ENCODE data around the gene SERPINA6.
"Not testable (repeated sequence)": the region's sequence is repeated elsewhere in the genome, so short reads cannot be mapped to it uniquely, and the experiment has no call there.

Gene SERPINA6

GRCh38 chr14:94348836-94349235 lies 25.7 kb upstream of the SERPINA6 start:
- H3K9me3 ChIP-seq (ENCODE audit: control insufficient read depth, low read depth, low read length) = no peaks in the 10 kb centered on the region
- no peak overlapping the region for H3K27ac ChIP-seq (ENCODE audit: low read length)
- no peak overlapping the region for H3K4me3 ChIP-seq (ENCODE audit: low read length)
- H3K36me3 ChIP-seq (ENCODE audit: control insufficient read depth, low read depth, low read length) = no peaks in the 10 kb centered on the region
- no peaks in the 10 kb centered on the region for H3K4me1 ChIP-seq (ENCODE audit: control insufficient read depth, low read depth, low read length)
- H3K9ac ChIP-seq (ENCODE audit: low read length) = no peak overlapping the region
- H3K27me3 ChIP-seq (ENCODE audit: control insufficient read depth, insufficient read depth, low read length) = no peaks in the 10 kb centered on the region

GRCh38 chr14:94346841-94347240 lies 23.7 kb upstream of the SERPINA6 start:
- Histone ChIP-seq H3K9ac (ENCODE audit: low read length) (no peak overlapping the region), H3K9me3 (ENCODE audit: control insufficient read depth, low read depth, low read length) (no peaks in the 10 kb centered on the region), H3K4me3 (ENCODE audit: low read length) (no peak overlapping the region), H3K36me3 (ENCODE audit: control insufficient read depth, low read depth, low read length) (no peaks in the 10 kb centered on the region), H3K27me3 (ENCODE audit: control insufficient read depth, insufficient read depth, low read length) (no peaks in the 10 kb centered on the region), H3K4me1 (ENCODE audit: control insufficient read depth, low read depth, low read length) (no peaks in the 10 kb centered on the region), H3K27ac (ENCODE audit: low read length) (no peak overlapping the region)

- not testable (repeated sequence) for H3K27me3 ChIP-seq (ENCODE audit: control insufficient read depth, insufficient read depth, low read length); H3K27ac ChIP-seq (ENCODE audit: low read length)
Observed at GRCh38 chr14:94346065-94346786, 23.1 kb upstream of the SERPINA6 start.

GRCh38 chr14:94345344-94346064 lies 22.4 kb upstream of the SERPINA6 start:
- no peak overlapping the region for H3K9ac ChIP-seq (ENCODE audit: low read length)
- no peak overlapping the region for H3K27ac ChIP-seq (ENCODE audit: low read length)
- H3K27me3 ChIP-seq (ENCODE audit: control insufficient read depth, insufficient read depth, low read length) = no peaks in the 10 kb centered on the region
- H3K9me3 ChIP-seq (ENCODE audit: control insufficient read depth, low read depth, low read length) = no peaks in the 10 kb centered on the region
- no peak overlapping the region for H3K4me3 ChIP-seq (ENCODE audit: low read length)
- H3K4me1 ChIP-seq (ENCODE audit: control insufficient read depth, low read depth, low read length) = no peaks in the 10 kb centered on the region
- no peaks in the 10 kb centered on the region for H3K36me3 ChIP-seq (ENCODE audit: control insufficient read depth, low read depth, low read length)

More at GRCh38 chr14:94346065-94346786, 23.1 kb upstream of the SERPINA6 start:
- not testable (repeated sequence) for H3K9me3 ChIP-seq (ENCODE audit: control insufficient read depth, low read depth, low read length); H3K4me1 ChIP-seq (ENCODE audit: control insufficient read depth, low read depth, low read length); H3K36me3 ChIP-seq (ENCODE audit: control insufficient read depth, low read depth, low read length); H3K4me3 ChIP-seq (ENCODE audit: low read length); H3K9ac ChIP-seq (ENCODE audit: low read length)

GRCh38 chr14:94344389-94344788 lies 21.3 kb upstream of the SERPINA6 start:
- H3K36me3 ChIP-seq (ENCODE audit: control insufficient read depth, low read depth, low read length) = no peaks in the 10 kb centered on the region
- no peaks in the 10 kb centered on the region for H3K4me1 ChIP-seq (ENCODE audit: control insufficient read depth, low read depth, low read length)
- no peaks in the 10 kb centered on the region for H3K27me3 ChIP-seq (ENCODE audit: control insufficient read depth, insufficient read depth, low read length)
- no peak overlapping the region for H3K27ac ChIP-seq (ENCODE audit: low read length)
- no peak overlapping the region for H3K9ac ChIP-seq (ENCODE audit: low read length)
- no peaks in the 10 kb centered on the region for H3K9me3 ChIP-seq (ENCODE audit: control insufficient read depth, low read depth, low read length)
- H3K4me3 ChIP-seq (ENCODE audit: low read length) = no peak overlapping the region

- Histone ChIP-seq H3K27me3 (ENCODE audit: control insufficient read depth, insufficient read depth, low read length) (no peaks in the 10 kb centered on the region), H3K4me1 (ENCODE audit: control insufficient read depth, low read depth, low read length) (no peaks in the 10 kb centered on the region), H3K9me3 (ENCODE audit: control insufficient read depth, low read depth, low read length) (no peaks in the 10 kb centered on the region), H3K27ac (ENCODE audit: low read length) (no peak overlapping the region), H3K9ac (ENCODE audit: low read length) (no peak overlapping the region), H3K4me3 (ENCODE audit: low read length) (no peak overlapping the region), H3K36me3 (ENCODE audit: control insufficient read depth, low read depth, low read length) (no peaks in the 10 kb centered on the region)
Observed at GRCh38 chr14:94343238-94344005, 20.3 kb upstream of the SERPINA6 start.

GRCh38 chr14:94342334-94342934 lies 19.3 kb upstream of the SERPINA6 start:
- no peaks in the 10 kb centered on the region for H3K9me3 ChIP-seq (ENCODE audit: control insufficient read depth, low read depth, low read length)
- no peak overlapping the region for H3K4me3 ChIP-seq (ENCODE audit: low read length)
- H3K36me3 ChIP-seq (ENCODE audit: control insufficient read depth, low read depth, low read length) = no peaks in the 10 kb centered on the region
- no peaks in the 10 kb centered on the region for H3K4me1 ChIP-seq (ENCODE audit: control insufficient read depth, low read depth, low read length)
- H3K9ac ChIP-seq (ENCODE audit: low read length) = no peak overlapping the region
- no peak overlapping the region for H3K27ac ChIP-seq (ENCODE audit: low read length)
- H3K27me3 ChIP-seq (ENCODE audit: control insufficient read depth, insufficient read depth, low read length) = no peaks in the 10 kb centered on the region

- Histone ChIP-seq H3K4me1 (ENCODE audit: control insufficient read depth, low read depth, low read length) (no peaks in the 10 kb centered on the region), H3K9ac (ENCODE audit: low read length) (no peak overlapping the region), H3K9me3 (ENCODE audit: control insufficient read depth, low read depth, low read length) (no peaks in the 10 kb centered on the region), H3K27ac (ENCODE audit: low read length) (no peak overlapping the region), H3K27me3 (ENCODE audit: control insufficient read depth, insufficient read depth, low read length) (no peaks in the 10 kb centered on the region), H3K4me3 (ENCODE audit: low read length) (no peak overlapping the region), H3K36me3 (ENCODE audit: control insufficient read depth, low read depth, low read length) (no peaks in the 10 kb centered on the region)
Observed at GRCh38 chr14:94341656-94342333, 18.7 kb upstream of the SERPINA6 start.

- Histone ChIP-seq H3K4me3 (ENCODE audit: low read length) (no peak overlapping the region), H3K9me3 (ENCODE audit: control insufficient read depth, low read depth, low read length) (no peaks in the 10 kb centered on the region), H3K9ac (ENCODE audit: low read length) (no peak overlapping the region), H3K27ac (ENCODE audit: low read length) (no peak overlapping the region), H3K27me3 (ENCODE audit: control insufficient read depth, insufficient read depth, low read length) (no peaks in the 10 kb centered on the region), H3K4me1 (ENCODE audit: control insufficient read depth, low read depth, low read length) (no peaks in the 10 kb centered on the region), H3K36me3 (ENCODE audit: control insufficient read depth, low read depth, low read length) (no peaks in the 10 kb centered on the region)
Observed at GRCh38 chr14:94340533-94340932, 17.4 kb upstream of the SERPINA6 start.

GRCh38 chr14:94338023-94338422 lies 14.9 kb upstream of the SERPINA6 start:
- H3K4me1 ChIP-seq (ENCODE audit: control insufficient read depth, low read depth, low read length) = no peaks in the 10 kb centered on the region
- H3K9ac ChIP-seq (ENCODE audit: low read length) = no peak overlapping the region
- H3K36me3 ChIP-seq (ENCODE audit: control insufficient read depth, low read depth, low read length) = no peaks in the 10 kb centered on the region
- H3K27ac ChIP-seq (ENCODE audit: low read length) = no peak overlapping the region
- no peaks in the 10 kb centered on the region for H3K27me3 ChIP-seq (ENCODE audit: control insufficient read depth, insufficient read depth, low read length)
- H3K4me3 ChIP-seq (ENCODE audit: low read length) = no peak overlapping the region
- H3K9me3 ChIP-seq (ENCODE audit: control insufficient read depth, low read depth, low read length) = no peaks in the 10 kb centered on the region

- Histone ChIP-seq H3K9me3 (ENCODE audit: control insufficient read depth, low read depth, low read length) (no peaks in the 10 kb centered on the region), H3K4me3 (ENCODE audit: low read length) (no peak overlapping the region), H3K36me3 (ENCODE audit: control insufficient read depth, low read depth, low read length) (no peaks in the 10 kb centered on the region), H3K27ac (ENCODE audit: low read length) (no peak overlapping the region), H3K27me3 (ENCODE audit: control insufficient read depth, insufficient read depth, low read length) (no peaks in the 10 kb centered on the region), H3K9ac (ENCODE audit: low read length) (no peak overlapping the region), H3K4me1 (ENCODE audit: control insufficient read depth, low read depth, low read length) (no peaks in the 10 kb centered on the region)
Observed at GRCh38 chr14:94337274-94337673, 14.1 kb upstream of the SERPINA6 start.

Data from iPS-18a (cell line).